WTC11 (cell line): Measurements from ENCODE around the gene CSNK2A1. TPM values are rescaled to one million over a fixed set of nuclear protein-coding genes. Genes with fewer than 3 reads are reported as not detected.

Source experiments
- ATAC-seq: fragments of 200-7000 bp; cut with Tn5 transposase; 2 replicates; pipeline ENCODE4 v1.10.0; 2021; ENCODE audit warnings: mild to moderate bottlenecking, moderate library complexity
- CTCF ChIA-PET: fragments of 300-600 bp; sonication (Branson Sonifier 250); formaldehyde crosslinking; loops from one replicate; lab custom pipeline; 2021; ENCODE audit warnings: antibody characterized with exemption; lab: Charles Lee
- POLR2A ChIA-PET: fragments of 350-600 bp; sonication (Branson Sonifier 250); formaldehyde crosslinking; loops from one replicate; lab custom pipeline; 2021; ENCODE audit warnings: antibody characterized with exemption; lab: Charles Lee
- DNase-seq: peaks from one replicate; pipeline ENCODE4 v3.0.0; 2021; ENCODE audit warnings: low spot score
- H3K27ac Mint-ChIP-seq: 2 replicates; pipeline ENCODE4 v1.8.0; 2021; ENCODE audit warnings: mixed read lengths
- H3K27me3 Mint-ChIP-seq: 2 replicates; pipeline ENCODE4 v1.8.0; 2021; ENCODE audit warnings: low read depth, mild to moderate bottlenecking, moderate library complexity, mixed read lengths
- H3K36me3 Mint-ChIP-seq: 2 replicates; pipeline ENCODE4 v1.8.0; 2021; ENCODE audit warnings: mixed read lengths
- H3K4me1 Mint-ChIP-seq: 2 replicates; pipeline ENCODE4 v1.8.0; 2022; ENCODE audit warnings: mixed read lengths
- H3K4me3 Mint-ChIP-seq: 2 replicates; pipeline ENCODE4 v1.8.0; 2021; ENCODE audit warnings: mild to moderate bottlenecking, moderate library complexity, mixed read lengths
- H3K9me3 Mint-ChIP-seq: 2 replicates; pipeline ENCODE4 v1.8.0; 2021; ENCODE audit warnings: mixed read lengths
- HMGA2 ChIP-seq: fragments of 250-450 bp; sonication (Bioruptor Pico); IDR thresholded peaks from 2 replicates; pipeline ENCODE4 v1.4.0; 2021; ENCODE audit warnings: mild to moderate bottlenecking, moderate library complexity
- JUN ChIP-seq: sonication (generic); formaldehyde crosslinking; IDR thresholded peaks from 2 replicates; pipeline ENCODE4 v1.8.0; 2023; ENCODE audit warnings: mild to moderate bottlenecking, missing genetic modification reagents
- KAT7 ChIP-seq: sonication (generic); formaldehyde crosslinking; IDR thresholded peaks from 2 replicates; pipeline ENCODE4 v1.8.1; 2023; ENCODE audit warnings: missing genetic modification reagents, mild to moderate bottlenecking, borderline replicate concordance
- NFE2L1 ChIP-seq: sonication (generic); formaldehyde crosslinking; IDR thresholded peaks from 2 replicates; pipeline ENCODE4 v1.8.1; 2023; ENCODE audit warnings: missing genetic modification reagents
- RELA ChIP-seq: sonication (generic); formaldehyde crosslinking; IDR thresholded peaks from 2 replicates; pipeline ENCODE4 v1.8.1; 2022; ENCODE audit warnings: missing genetic modification reagents, mild to moderate bottlenecking, borderline replicate concordance
- total RNA-seq: library from RNA; stranded (reverse); gene quantifications from 3 replicates; pipeline ENCODE4 v1.2.3, GENCODE V29; 2021
- TF ChIP-seq, protein P1 (sequence below): sonication (generic); formaldehyde crosslinking; IDR thresholded peaks from 2 replicates; pipeline ENCODE4 v1.8.1; 2023; ENCODE audit warnings: mild to moderate bottlenecking, missing genetic modification reagents, moderate library complexity
- TF ChIP-seq, protein P2 (sequence below): sonication (generic); formaldehyde crosslinking; IDR thresholded peaks from 2 replicates; pipeline ENCODE4 v1.8.0; 2023; ENCODE audit warnings: mild to moderate bottlenecking, missing genetic modification reagents
- TF ChIP-seq, protein P3 (sequence below): sonication (generic); formaldehyde crosslinking; IDR thresholded peaks from 2 replicates; pipeline ENCODE4 v1.8.1; 2023; ENCODE audit warnings: mild to moderate bottlenecking, missing genetic modification reagents, borderline replicate concordance
- TF ChIP-seq, protein P4 (sequence below): sonication (generic); formaldehyde crosslinking; conservative IDR thresholded peaks from 2 replicates; pipeline ENCODE4 v1.8.1; 2023; ENCODE audit warnings: mild to moderate bottlenecking, low read depth, missing genetic modification reagents, moderate library complexity
- TF ChIP-seq, protein P5 (sequence below): sonication (generic); formaldehyde crosslinking; IDR thresholded peaks from 2 replicates; pipeline ENCODE4 v1.8.0; 2022; ENCODE audit warnings: mild to moderate bottlenecking, missing genetic modification reagents
- TF ChIP-seq, protein P6 (sequence below): sonication (generic); formaldehyde crosslinking; IDR thresholded peaks from 2 replicates; pipeline ENCODE4 v1.8.0; 2022; ENCODE audit warnings: mild to moderate bottlenecking, missing genetic modification reagents
- TF ChIP-seq, protein P7 (sequence below): sonication (generic); formaldehyde crosslinking; IDR thresholded peaks from 2 replicates; pipeline ENCODE4 v1.8.1; 2022; ENCODE audit warnings: missing genetic modification reagents, borderline replicate concordance

Gene CSNK2A1
- total RNA-seq, 1 experiment from 2014 or later = 235 TPM

DNA sequence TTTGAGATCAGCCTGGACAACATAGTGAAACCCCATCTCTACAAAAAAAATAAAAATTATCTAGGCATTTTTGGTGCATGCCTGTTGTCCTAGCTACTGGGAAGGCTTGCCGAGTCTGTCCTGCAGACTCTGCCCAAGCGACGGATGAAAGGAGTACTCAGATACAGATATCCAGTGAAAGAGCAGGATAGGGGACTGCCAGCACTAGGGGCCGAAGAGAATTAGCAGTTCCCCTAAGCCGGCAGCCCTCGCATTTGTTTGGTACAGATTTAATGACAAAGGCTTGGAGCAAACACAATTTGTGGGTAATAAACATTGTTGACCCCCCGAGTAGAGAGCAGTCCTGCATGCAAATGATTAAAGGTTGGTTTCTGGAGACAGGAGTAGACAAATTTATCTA lies 75.8 kb downstream of the CSNK2A1 start:
- ChIA-PET CTCF (interaction anchor here (0.6 kb wide), 1 partner anchor 36 kb away, joined by 3 read pairs; no protein-coding TSS in a partner anchor), POLR2A (no interaction called here)
- H3K9me3 Mint-ChIP-seq = peaks cover 63% of the 10 kb centered on the region
- no peak for ATAC-seq
- peaks cover 81% of the 10 kb centered on the region for H3K27me3 Mint-ChIP-seq
- peaks cover 5% of the 10 kb centered on the region for H3K4me1 Mint-ChIP-seq
- peaks cover 43% of the 10 kb centered on the region for H3K36me3 Mint-ChIP-seq
- TF ChIP-seq, protein P1, sequence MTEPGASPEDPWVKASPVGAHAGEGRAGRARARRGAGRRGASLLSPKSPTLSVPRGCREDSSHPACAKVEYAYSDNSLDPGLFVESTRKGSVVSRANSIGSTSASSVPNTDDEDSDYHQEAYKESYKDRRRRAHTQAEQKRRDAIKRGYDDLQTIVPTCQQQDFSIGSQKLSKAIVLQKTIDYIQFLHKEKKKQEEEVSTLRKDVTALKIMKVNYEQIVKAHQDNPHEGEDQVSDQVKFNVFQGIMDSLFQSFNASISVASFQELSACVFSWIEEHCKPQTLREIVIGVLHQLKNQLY = no peak
- TF ChIP-seq HMGA2 = no peak
- TF ChIP-seq, protein P2, sequence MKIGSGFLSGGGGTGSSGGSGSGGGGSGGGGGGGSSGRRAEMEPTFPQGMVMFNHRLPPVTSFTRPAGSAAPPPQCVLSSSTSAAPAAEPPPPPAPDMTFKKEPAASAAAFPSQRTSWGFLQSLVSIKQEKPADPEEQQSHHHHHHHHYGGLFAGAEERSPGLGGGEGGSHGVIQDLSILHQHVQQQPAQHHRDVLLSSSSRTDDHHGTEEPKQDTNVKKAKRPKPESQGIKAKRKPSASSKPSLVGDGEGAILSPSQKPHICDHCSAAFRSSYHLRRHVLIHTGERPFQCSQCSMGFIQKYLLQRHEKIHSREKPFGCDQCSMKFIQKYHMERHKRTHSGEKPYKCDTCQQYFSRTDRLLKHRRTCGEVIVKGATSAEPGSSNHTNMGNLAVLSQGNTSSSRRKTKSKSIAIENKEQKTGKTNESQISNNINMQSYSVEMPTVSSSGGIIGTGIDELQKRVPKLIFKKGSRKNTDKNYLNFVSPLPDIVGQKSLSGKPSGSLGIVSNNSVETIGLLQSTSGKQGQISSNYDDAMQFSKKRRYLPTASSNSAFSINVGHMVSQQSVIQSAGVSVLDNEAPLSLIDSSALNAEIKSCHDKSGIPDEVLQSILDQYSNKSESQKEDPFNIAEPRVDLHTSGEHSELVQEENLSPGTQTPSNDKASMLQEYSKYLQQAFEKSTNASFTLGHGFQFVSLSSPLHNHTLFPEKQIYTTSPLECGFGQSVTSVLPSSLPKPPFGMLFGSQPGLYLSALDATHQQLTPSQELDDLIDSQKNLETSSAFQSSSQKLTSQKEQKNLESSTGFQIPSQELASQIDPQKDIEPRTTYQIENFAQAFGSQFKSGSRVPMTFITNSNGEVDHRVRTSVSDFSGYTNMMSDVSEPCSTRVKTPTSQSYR (CRISPR knock-in tag) = no peak
- TF ChIP-seq NFE2L1 (CRISPR knock-in tag) = no peak
- TF ChIP-seq, protein P3, sequence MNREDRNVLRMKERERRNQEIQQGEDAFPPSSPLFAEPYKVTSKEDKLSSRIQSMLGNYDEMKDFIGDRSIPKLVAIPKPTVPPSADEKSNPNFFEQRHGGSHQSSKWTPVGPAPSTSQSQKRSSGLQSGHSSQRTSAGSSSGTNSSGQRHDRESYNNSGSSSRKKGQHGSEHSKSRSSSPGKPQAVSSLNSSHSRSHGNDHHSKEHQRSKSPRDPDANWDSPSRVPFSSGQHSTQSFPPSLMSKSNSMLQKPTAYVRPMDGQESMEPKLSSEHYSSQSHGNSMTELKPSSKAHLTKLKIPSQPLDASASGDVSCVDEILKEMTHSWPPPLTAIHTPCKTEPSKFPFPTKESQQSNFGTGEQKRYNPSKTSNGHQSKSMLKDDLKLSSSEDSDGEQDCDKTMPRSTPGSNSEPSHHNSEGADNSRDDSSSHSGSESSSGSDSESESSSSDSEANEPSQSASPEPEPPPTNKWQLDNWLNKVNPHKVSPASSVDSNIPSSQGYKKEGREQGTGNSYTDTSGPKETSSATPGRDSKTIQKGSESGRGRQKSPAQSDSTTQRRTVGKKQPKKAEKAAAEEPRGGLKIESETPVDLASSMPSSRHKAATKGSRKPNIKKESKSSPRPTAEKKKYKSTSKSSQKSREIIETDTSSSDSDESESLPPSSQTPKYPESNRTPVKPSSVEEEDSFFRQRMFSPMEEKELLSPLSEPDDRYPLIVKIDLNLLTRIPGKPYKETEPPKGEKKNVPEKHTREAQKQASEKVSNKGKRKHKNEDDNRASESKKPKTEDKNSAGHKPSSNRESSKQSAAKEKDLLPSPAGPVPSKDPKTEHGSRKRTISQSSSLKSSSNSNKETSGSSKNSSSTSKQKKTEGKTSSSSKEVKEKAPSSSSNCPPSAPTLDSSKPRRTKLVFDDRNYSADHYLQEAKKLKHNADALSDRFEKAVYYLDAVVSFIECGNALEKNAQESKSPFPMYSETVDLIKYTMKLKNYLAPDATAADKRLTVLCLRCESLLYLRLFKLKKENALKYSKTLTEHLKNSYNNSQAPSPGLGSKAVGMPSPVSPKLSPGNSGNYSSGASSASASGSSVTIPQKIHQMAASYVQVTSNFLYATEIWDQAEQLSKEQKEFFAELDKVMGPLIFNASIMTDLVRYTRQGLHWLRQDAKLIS (CRISPR knock-in tag) = no peak
- TF ChIP-seq, protein P4, sequence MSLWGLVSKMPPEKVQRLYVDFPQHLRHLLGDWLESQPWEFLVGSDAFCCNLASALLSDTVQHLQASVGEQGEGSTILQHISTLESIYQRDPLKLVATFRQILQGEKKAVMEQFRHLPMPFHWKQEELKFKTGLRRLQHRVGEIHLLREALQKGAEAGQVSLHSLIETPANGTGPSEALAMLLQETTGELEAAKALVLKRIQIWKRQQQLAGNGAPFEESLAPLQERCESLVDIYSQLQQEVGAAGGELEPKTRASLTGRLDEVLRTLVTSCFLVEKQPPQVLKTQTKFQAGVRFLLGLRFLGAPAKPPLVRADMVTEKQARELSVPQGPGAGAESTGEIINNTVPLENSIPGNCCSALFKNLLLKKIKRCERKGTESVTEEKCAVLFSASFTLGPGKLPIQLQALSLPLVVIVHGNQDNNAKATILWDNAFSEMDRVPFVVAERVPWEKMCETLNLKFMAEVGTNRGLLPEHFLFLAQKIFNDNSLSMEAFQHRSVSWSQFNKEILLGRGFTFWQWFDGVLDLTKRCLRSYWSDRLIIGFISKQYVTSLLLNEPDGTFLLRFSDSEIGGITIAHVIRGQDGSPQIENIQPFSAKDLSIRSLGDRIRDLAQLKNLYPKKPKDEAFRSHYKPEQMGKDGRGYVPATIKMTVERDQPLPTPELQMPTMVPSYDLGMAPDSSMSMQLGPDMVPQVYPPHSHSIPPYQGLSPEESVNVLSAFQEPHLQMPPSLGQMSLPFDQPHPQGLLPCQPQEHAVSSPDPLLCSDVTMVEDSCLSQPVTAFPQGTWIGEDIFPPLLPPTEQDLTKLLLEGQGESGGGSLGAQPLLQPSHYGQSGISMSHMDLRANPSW (CRISPR knock-in tag) = no peak
- TF ChIP-seq, protein P5, sequence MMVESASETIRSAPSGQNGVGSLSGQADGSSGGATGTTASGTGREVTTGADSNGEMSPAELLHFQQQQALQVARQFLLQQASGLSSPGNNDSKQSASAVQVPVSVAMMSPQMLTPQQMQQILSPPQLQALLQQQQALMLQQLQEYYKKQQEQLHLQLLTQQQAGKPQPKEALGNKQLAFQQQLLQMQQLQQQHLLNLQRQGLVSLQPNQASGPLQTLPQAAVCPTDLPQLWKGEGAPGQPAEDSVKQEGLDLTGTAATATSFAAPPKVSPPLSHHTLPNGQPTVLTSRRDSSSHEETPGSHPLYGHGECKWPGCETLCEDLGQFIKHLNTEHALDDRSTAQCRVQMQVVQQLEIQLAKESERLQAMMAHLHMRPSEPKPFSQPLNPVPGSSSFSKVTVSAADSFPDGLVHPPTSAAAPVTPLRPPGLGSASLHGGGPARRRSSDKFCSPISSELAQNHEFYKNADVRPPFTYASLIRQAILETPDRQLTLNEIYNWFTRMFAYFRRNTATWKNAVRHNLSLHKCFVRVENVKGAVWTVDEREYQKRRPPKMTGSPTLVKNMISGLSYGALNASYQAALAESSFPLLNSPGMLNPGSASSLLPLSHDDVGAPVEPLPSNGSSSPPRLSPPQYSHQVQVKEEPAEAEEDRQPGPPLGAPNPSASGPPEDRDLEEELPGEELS (CRISPR knock-in tag) = no peak
- TF ChIP-seq, protein P6, sequence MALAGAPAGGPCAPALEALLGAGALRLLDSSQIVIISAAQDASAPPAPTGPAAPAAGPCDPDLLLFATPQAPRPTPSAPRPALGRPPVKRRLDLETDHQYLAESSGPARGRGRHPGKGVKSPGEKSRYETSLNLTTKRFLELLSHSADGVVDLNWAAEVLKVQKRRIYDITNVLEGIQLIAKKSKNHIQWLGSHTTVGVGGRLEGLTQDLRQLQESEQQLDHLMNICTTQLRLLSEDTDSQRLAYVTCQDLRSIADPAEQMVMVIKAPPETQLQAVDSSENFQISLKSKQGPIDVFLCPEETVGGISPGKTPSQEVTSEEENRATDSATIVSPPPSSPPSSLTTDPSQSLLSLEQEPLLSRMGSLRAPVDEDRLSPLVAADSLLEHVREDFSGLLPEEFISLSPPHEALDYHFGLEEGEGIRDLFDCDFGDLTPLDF = no peak
- DNase-seq = no peak
- H3K27ac Mint-ChIP-seq = no peak overlapping the region
- no peak overlapping the region for H3K4me3 Mint-ChIP-seq

DNA sequence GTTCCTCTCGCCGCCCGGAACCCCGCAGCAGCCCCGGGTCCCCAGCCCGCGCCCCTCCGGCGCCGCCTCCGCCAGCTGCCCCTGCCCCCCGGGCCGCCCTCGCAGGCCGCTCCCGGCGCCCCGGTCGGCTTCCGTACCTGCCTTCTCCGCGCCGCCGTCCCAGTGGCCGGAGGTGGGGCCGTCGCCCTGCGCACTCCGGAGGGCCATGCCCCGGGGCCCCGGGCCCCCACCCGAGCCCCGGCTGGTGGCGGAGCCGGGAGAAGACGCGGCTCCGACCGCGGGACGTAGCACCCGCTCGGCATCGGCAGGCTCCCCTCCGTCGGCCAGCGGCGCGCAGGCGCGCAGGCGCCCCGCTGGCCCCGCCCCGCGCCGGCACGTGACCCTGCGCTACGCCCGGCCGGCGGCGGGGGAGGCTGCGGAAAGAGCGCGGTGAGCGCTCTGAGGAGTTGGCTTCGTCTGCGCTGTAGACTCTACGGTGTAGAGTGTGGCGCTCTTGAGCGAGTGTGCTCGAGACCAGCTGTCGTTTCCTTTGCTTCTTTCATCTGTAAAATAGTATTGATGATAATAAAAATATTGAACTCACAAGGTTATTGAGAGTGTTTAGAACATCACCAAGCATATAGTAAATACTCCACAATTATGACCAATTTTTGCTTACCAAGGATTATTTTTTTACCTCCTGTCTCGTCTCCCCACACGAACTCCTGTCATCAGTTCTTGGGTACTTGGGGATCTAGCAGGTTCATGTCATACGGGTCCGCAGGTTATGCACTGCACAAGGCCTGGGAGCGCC lies 81.2 kb downstream of the CSNK2A1 start, which contains the start of gene TBC1D20:
Gene TBC1D20 (minus strand): TSS at position 335 of the 793 bp plus-strand sequence. CDS start 128 bp downstream, at position 207.
- peaks cover 3% of the 10 kb centered on the region for H3K36me3 Mint-ChIP-seq
- ATAC-seq (peak; percentile 96), DNase-seq (peak; percentile 78)
- H3K27ac Mint-ChIP-seq = no peak within 1 kb of the TSS; the same call in 1 of the 2 replicates
- H3K4me3 Mint-ChIP-seq = peak within 1 kb of the TSS; percentile 95
- CTCF ChIA-PET = interaction anchor here (0.9 to 1.8 kb wide), 6 partner anchors 31 to 183 kb away, joined by 3 to 11 read pairs (median 4); partner anchors contain the start of genes NRSN2 and TRIB3
- peaks cover 19% of the 10 kb centered on the region for H3K4me1 Mint-ChIP-seq
- POLR2A ChIA-PET = interaction anchor here (0.6 to 1.0 kb wide), 5 partner anchors 14 to 360 kb away, joined by 4 to 6 read pairs (median 5); no protein-coding TSS in a partner anchor
- H3K27me3 Mint-ChIP-seq = peaks cover 43% of the 10 kb centered on the region
- peaks cover 12% of the 10 kb centered on the region for H3K9me3 Mint-ChIP-seq
- TF ChIP-seq RELA (no peak), KAT7 (CRISPR knock-in tag) (no peak), JUN (CRISPR knock-in tag) (no peak)
- TF ChIP-seq, protein P7, sequence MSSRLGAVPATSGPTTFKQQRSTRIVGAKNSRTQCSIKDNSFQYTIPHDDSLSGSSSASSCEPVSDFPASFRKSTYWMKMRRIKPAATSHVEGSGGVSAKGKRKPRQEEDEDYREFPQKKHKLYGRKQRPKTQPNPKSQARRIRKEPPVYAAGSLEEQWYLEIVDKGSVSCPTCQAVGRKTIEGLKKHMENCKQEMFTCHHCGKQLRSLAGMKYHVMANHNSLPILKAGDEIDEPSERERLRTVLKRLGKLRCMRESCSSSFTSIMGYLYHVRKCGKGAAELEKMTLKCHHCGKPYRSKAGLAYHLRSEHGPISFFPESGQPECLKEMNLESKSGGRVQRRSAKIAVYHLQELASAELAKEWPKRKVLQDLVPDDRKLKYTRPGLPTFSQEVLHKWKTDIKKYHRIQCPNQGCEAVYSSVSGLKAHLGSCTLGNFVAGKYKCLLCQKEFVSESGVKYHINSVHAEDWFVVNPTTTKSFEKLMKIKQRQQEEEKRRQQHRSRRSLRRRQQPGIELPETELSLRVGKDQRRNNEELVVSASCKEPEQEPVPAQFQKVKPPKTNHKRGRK (CRISPR knock-in tag) = no peak
- TF ChIP-seq, protein P3 (CRISPR knock-in tag) = no peak
